ENCODE measurements around the gene ZNG1C.
"Not testable (repeated sequence)": the region's sequence is repeated elsewhere in the genome, so short reads cannot be mapped to it uniquely, and the experiment has no call there.

ZNG1C gene

GRCh38 chr9:68343242-68343641 is 101.5 kb downstream of the ZNG1C start:
- DNase-seq, result not testable (repeated sequence)

- DNase-seq, result not testable (repeated sequence)
These were observed 102.2 kb downstream of the ZNG1C start for GRCh38 chr9:68343992-68344391.

Measured in activated naive CD4-positive, alpha-beta T cell (primary cell).